Measurements from ENCODE around the gene C2CD4C. TPM values are rescaled to one million over a fixed set of nuclear protein-coding genes. Genes with fewer than 3 reads are reported as not detected.
A peak's percentile ranks its signal among the peaks of the same experiment; 100 is the strongest.

Gene C2CD4C
- total RNA-seq, 1 experiment from 2014 or later = 0.43 TPM

DNA sequence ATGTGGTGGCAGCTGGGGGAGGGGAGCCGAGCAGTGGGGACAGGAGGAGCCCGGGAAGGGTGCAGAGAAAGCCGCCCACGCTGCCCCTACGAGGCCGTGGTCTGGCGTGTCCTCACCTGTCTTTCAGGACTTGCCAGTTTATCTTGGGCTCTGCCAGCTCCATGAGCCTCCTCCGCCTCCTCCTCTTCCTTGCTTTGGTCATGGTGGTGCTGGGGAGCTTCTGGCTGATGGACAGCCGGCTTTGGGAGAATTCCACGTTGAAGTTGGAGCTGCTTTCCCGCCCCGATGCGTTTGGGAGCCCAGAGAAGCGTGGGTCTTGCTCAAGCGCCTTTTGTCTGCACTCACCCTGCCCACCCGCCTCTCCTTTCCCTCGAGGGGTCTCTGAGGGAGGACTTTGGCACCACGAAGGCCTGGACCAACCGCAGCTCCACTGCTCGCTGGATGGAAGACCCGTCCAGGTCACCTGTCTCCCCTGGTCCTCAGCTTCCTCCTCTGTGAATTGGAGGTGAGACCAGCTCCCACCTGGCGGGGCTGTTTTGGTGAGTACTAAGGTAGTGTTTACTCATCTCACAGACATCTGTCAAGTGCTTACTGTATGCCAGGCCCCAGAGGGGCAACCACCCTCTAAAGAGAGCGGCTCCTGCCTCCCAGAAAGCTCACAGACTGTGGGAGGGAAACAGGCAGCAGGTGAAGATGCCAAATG is 34.6 kb downstream of the C2CD4C start:
- peaks cover 7% of the 10 kb centered on the region for H3K27me3 Mint-ChIP-seq (ENCODE audit: insufficient read depth, unreplicated experiment)
- H3K9me3 Mint-ChIP-seq (ENCODE audit: unreplicated experiment) = no peaks in the 10 kb centered on the region
- CTCF ChIA-PET = no interaction called here

DNA sequence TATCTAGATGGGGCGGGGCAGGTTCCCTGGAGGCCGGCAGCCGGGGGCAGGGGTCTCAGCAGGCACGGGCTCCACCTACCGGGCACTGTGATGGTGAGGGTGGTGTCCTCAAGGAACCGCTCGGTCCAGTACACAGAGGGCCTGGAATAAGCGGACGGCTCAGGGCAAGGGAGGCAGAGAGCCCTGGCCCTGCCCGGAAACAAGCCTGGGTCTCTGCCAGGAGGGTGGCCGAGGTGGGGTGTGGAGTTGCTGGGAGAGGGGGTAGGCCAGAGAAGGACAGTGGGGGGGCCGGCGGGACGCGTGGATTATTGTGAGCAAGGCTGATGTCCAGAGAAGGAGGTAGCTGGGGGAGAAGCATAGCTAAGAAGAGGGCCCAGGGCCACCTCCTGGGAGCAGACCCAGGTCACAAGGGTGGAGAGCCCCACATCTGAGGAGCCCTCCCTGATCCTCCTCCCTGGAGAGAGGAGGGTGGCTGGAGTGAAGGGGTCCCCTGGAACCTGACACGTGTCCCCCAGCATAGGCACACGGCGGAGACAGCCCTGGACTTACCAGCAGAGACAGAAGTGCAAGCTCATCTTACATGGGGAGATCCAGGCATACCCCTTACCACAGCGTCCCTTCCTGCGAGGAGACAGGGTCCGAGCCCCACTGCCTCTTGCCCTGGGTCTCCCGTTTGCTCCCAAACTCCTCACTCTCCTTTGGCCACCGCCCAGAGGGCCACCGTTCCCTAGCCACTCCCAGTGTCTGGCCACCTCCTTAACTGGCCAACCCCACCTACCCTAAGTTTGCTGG is 35.4 kb downstream of the C2CD4C start:
- Mint-ChIP-seq H3K9me3 (ENCODE audit: unreplicated experiment) (no peaks in the 10 kb centered on the region), H3K27ac (ENCODE audit: unreplicated experiment) (no peak overlapping the region), H3K4me1 (ENCODE audit: low read depth, unreplicated experiment) (no peaks in the 10 kb centered on the region), H3K4me3 (ENCODE audit: unreplicated experiment) (no peak overlapping the region), H3K27me3 (ENCODE audit: insufficient read depth, unreplicated experiment) (peaks cover 14% of the 10 kb centered on the region), H3K36me3 (ENCODE audit: insufficient read depth, unreplicated experiment) (peaks cover 6% of the 10 kb centered on the region)
- no TSS peak for BruUV-seq (replicated peaks)
- no peaks in the 10 kb centered on the region for H3K36me3 ChIP-seq (ENCODE audit: control insufficient read depth, insufficient read depth, low read length)
- TF ChIP-seq, protein P1, sequence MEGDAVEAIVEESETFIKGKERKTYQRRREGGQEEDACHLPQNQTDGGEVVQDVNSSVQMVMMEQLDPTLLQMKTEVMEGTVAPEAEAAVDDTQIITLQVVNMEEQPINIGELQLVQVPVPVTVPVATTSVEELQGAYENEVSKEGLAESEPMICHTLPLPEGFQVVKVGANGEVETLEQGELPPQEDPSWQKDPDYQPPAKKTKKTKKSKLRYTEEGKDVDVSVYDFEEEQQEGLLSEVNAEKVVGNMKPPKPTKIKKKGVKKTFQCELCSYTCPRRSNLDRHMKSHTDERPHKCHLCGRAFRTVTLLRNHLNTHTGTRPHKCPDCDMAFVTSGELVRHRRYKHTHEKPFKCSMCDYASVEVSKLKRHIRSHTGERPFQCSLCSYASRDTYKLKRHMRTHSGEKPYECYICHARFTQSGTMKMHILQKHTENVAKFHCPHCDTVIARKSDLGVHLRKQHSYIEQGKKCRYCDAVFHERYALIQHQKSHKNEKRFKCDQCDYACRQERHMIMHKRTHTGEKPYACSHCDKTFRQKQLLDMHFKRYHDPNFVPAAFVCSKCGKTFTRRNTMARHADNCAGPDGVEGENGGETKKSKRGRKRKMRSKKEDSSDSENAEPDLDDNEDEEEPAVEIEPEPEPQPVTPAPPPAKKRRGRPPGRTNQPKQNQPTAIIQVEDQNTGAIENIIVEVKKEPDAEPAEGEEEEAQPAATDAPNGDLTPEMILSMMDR (IDR thresholded peaks at IDR 0.05; ENCODE audit: insufficient read depth in 1 of 2, low read depth in 1 of 2, low read length in 1 of 2, severe bottlenecking in 1 of 2, unreplicated experiment in 1 of 2) = peak in 1 of 2 experiments; percentile 5
- H3K27me3 ChIP-seq (replicated peaks; ENCODE audit: control insufficient read depth, insufficient read depth, low read length) = no peaks in the 10 kb centered on the region
- H3K4me1 ChIP-seq = no peaks in the 10 kb centered on the region
- ChIA-PET POLR2A (no interaction called here), CTCF (no interaction called here)
- no peak for DNase-seq
- intact Hi-C loops (cut with micrococcal nuclease; ENCODE audit: unreplicated experiment) = no loop called here
- no peaks in the 10 kb centered on the region for H3K9me3 ChIP-seq
- H3K4me3 ChIP-seq (ENCODE audit: low read depth, low read length) = no peak overlapping the region

More for the DNA sequence above, 34.6 kb downstream of the C2CD4C start:
- no peak for DNase-seq
- H3K4me3 Mint-ChIP-seq (ENCODE audit: unreplicated experiment) = no peak overlapping the region
- intact Hi-C loops (cut with micrococcal nuclease; ENCODE audit: unreplicated experiment) = no loop called here
- H3K4me3 ChIP-seq (ENCODE audit: low read depth, low read length) = no peak overlapping the region
- H3K9me3 ChIP-seq = no peaks in the 10 kb centered on the region
- POLR2A ChIA-PET = no interaction called here
- TF ChIP-seq, protein P1 (IDR thresholded peaks at IDR 0.05; ENCODE audit: insufficient read depth in 1 of 2, low read depth in 1 of 2, low read length in 1 of 2, severe bottlenecking in 1 of 2, unreplicated experiment in 1 of 2) = no peak
- no peaks in the 10 kb centered on the region for H3K4me1 Mint-ChIP-seq (ENCODE audit: low read depth, unreplicated experiment)
- H3K36me3 Mint-ChIP-seq (ENCODE audit: insufficient read depth, unreplicated experiment) = peaks cover 6% of the 10 kb centered on the region
- H3K4me1 ChIP-seq = no peaks in the 10 kb centered on the region
- no TSS peak for BruUV-seq (replicated peaks)
- H3K27me3 ChIP-seq (replicated peaks; ENCODE audit: control insufficient read depth, insufficient read depth, low read length) = no peaks in the 10 kb centered on the region
- H3K36me3 ChIP-seq (ENCODE audit: control insufficient read depth, insufficient read depth, low read length) = no peaks in the 10 kb centered on the region
- H3K27ac Mint-ChIP-seq (ENCODE audit: unreplicated experiment) = no peak overlapping the region

DNA sequence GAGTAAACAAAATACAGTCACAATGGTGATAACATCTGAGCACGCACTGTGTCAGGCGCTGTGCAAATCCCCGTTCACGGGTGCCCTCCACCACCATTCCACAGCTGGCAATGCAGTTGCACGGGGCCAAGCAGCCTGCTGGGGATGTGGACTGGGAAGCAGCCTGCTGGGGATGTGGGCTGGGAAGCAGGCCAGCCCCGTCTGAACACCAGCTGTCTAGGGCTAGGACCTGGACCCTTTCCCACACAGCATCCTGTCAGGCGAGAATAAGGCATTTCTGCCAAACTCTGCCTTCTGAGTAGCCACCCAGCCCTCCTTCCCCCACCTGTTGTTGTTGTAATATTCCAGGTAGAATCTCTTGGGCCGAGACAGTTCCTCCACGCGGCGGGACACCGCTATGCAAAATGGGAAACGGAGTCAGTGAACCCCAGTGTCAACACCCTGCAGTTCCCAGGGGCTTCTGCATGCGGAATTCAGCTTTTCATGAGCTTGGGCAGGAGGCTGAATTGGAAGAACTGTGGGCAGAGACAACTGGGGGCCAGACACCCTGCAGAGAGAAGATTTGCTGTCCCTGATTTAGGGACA is 36.5 kb downstream of the C2CD4C start:
- ChIA-PET POLR2A (no interaction called here), CTCF (no interaction called here)
- Mint-ChIP-seq H3K9me3 (ENCODE audit: unreplicated experiment) (no peaks in the 10 kb centered on the region), H3K4me1 (ENCODE audit: low read depth, unreplicated experiment) (no peaks in the 10 kb centered on the region), H3K36me3 (ENCODE audit: insufficient read depth, unreplicated experiment) (no peaks in the 10 kb centered on the region), H3K27me3 (ENCODE audit: insufficient read depth, unreplicated experiment) (peaks cover 16% of the 10 kb centered on the region), H3K27ac (ENCODE audit: unreplicated experiment) (no peak overlapping the region), H3K4me3 (ENCODE audit: unreplicated experiment) (no peak overlapping the region)
- H3K36me3 ChIP-seq (ENCODE audit: control insufficient read depth, insufficient read depth, low read length) = no peaks in the 10 kb centered on the region
- no peak overlapping the region for H3K4me3 ChIP-seq (ENCODE audit: low read depth, low read length)
- TF ChIP-seq, protein P1 (IDR thresholded peaks at IDR 0.05; ENCODE audit: insufficient read depth in 1 of 2, low read depth in 1 of 2, low read length in 1 of 2, severe bottlenecking in 1 of 2, unreplicated experiment in 1 of 2) = no peak
- no peaks in the 10 kb centered on the region for H3K27me3 ChIP-seq (replicated peaks; ENCODE audit: control insufficient read depth, insufficient read depth, low read length)
- BruUV-seq (replicated peaks) = no TSS peak
- H3K4me1 ChIP-seq = no peaks in the 10 kb centered on the region
- intact Hi-C loops (cut with micrococcal nuclease; ENCODE audit: unreplicated experiment) = no loop called here
- no peaks in the 10 kb centered on the region for H3K9me3 ChIP-seq
- no peak for DNase-seq

Measured in Caco-2 (cell line).